ENCODE measurements around the gene SULT1A2. TPM values are rescaled to one million over a fixed set of nuclear protein-coding genes. Genes with fewer than 3 reads are reported as not detected.

Gene SULT1A2
- total RNA-seq, 1 donor from 2014 or later: not detected

DNA sequence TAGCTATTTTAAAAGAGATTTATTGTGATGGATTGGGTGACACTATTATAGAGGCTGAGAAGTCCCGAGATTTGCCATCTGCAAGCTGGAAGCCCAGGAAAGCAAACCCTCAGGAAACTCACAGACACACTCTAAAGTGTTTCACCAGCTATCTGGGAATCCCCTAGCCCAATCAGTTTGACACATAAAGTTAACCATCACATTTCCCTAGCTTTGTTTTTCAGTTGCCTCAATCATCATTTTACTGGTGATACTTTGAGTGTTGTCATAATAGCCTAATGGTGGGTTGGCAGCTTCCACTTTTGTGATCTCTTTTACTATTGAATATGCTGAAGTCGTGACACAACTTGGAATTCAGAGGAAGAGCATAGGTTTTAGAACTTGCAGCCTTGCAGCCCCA lies 41.3 kb downstream of the SULT1A2 start:
- Mint-ChIP-seq H3K9me3 (no peaks in the 10 kb centered on the region), H3K27ac (ENCODE audit: unreplicated experiment) (no peak overlapping the region), H3K36me3 (ENCODE audit: low read depth) (peaks cover 13% of the 10 kb centered on the region), H3K4me1 (peaks cover 23% of the 10 kb centered on the region), H3K4me3 (no peak overlapping the region), H3K27me3 (ENCODE audit: low read depth) (no peaks in the 10 kb centered on the region)
- no peak for DNase-seq (ENCODE audit: low read depth, low spot score)
- TF ChIP-seq, protein P1, sequence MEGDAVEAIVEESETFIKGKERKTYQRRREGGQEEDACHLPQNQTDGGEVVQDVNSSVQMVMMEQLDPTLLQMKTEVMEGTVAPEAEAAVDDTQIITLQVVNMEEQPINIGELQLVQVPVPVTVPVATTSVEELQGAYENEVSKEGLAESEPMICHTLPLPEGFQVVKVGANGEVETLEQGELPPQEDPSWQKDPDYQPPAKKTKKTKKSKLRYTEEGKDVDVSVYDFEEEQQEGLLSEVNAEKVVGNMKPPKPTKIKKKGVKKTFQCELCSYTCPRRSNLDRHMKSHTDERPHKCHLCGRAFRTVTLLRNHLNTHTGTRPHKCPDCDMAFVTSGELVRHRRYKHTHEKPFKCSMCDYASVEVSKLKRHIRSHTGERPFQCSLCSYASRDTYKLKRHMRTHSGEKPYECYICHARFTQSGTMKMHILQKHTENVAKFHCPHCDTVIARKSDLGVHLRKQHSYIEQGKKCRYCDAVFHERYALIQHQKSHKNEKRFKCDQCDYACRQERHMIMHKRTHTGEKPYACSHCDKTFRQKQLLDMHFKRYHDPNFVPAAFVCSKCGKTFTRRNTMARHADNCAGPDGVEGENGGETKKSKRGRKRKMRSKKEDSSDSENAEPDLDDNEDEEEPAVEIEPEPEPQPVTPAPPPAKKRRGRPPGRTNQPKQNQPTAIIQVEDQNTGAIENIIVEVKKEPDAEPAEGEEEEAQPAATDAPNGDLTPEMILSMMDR (conservative IDR thresholded peaks at IDR 0.05): no peak

DNA sequence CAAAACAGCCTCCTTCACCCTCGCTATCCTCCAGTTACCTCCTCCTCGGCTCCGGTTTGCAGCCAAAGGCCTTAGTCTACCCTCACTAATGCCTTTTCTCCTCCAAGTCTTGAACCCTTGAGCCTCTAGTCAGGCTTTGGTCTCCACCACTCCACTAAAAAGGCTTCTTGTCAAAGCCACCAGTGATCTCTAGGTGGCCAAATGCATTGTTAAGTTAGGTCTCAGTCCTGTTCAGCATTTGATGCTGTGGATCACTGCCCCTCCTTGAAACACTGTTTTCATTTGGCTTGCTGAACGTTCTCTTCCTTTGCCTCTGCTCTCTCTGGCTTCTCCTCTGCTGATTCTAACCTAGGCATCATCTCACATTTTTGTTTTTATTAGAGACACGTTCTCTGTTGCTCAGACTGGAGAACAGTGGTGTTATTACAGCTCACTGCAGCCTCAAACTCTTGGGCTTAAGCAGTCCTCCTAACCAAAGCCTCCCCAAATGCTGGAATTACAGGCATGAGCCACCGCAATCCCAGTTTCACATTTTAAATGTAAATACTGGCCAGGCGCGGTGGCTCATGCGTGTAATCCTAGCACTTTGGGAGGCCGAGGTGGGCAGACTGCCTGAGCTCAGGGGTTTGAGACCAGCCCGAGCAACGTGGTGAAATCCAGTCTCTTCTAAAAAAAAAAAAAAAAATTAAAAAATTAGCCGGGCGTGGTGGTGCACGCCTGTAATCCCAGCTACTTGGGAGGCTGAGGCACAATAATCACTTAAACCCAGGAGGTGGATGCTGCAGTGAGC lies 42.0 kb downstream of the SULT1A2 start:
- H3K27ac Mint-ChIP-seq (ENCODE audit: unreplicated experiment): no peak overlapping the region
- no peaks in the 10 kb centered on the region for H3K9me3 Mint-ChIP-seq
- TF ChIP-seq, protein P1 (conservative IDR thresholded peaks at IDR 0.05): no peak
- peak overlapping the region; percentile 87 for H3K4me3 Mint-ChIP-seq
- no peaks in the 10 kb centered on the region for H3K27me3 Mint-ChIP-seq (ENCODE audit: low read depth)
- peaks cover 13% of the 10 kb centered on the region for H3K36me3 Mint-ChIP-seq (ENCODE audit: low read depth)
- peaks cover 23% of the 10 kb centered on the region for H3K4me1 Mint-ChIP-seq
- no peak for DNase-seq (ENCODE audit: low read depth, low spot score)

DNA sequence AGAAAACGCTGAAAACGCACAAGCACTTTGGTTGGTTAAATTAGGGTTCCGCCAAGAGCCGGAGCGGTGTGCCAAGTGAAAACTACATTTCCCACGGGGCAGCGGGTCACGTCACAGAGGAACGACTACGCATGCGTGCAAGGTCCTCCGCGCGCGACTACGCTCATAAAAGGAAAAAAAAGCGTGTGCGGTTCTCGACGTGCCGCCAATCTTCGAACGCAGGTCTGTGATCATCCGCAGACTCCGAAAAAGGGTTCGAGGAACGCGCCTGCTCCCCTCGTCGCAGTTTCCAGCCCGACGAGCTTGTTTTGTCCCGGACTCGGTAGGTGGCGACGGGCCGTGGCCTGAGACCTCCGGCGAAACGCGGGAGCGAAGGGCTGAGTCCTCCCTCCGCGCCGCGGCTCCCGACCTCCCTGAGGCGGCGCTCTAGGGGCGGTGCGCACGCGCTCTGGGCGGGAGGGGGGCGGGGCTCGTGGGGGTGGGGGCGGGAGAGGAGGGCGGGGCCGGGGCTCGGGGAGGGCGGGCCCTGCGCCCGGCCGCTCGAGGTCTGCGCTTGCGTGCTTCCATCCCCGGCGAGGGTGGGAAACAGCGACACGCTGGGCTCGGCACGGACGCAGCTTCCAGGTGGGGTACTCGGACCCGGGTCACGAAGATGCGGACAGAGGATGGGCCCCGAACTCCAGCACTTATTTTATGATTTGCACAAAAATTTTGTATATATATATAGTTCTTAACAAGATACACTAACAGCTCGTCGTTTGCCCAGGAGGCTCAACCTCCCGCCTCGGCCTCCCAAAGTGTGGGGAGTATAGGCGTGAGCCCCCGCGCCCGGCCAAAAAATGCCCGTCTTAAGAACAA lies 42.8 kb downstream of the SULT1A2 start, which contains the start of gene SGF29:
Gene SGF29 (plus strand): TSS at position 145 of the 858 bp plus-strand sequence. CDS start 27,150 bp downstream, outside the sequence.
- H3K9me3 Mint-ChIP-seq: no peaks in the 10 kb centered on the region
- H3K27ac Mint-ChIP-seq (ENCODE audit: unreplicated experiment): peak within 1 kb of the TSS; percentile 99
- H3K4me1 Mint-ChIP-seq: peaks cover 28% of the 10 kb centered on the region
- peaks cover 10% of the 10 kb centered on the region for H3K36me3 Mint-ChIP-seq (ENCODE audit: low read depth)
- peak; percentile 80 for DNase-seq (ENCODE audit: low read depth, low spot score)
- H3K4me3 Mint-ChIP-seq: peak within 1 kb of the TSS; percentile 97
- TF ChIP-seq, protein P1 (conservative IDR thresholded peaks at IDR 0.05): no peak
- H3K27me3 Mint-ChIP-seq (ENCODE audit: low read depth): peaks cover 4% of the 10 kb centered on the region

DNA sequence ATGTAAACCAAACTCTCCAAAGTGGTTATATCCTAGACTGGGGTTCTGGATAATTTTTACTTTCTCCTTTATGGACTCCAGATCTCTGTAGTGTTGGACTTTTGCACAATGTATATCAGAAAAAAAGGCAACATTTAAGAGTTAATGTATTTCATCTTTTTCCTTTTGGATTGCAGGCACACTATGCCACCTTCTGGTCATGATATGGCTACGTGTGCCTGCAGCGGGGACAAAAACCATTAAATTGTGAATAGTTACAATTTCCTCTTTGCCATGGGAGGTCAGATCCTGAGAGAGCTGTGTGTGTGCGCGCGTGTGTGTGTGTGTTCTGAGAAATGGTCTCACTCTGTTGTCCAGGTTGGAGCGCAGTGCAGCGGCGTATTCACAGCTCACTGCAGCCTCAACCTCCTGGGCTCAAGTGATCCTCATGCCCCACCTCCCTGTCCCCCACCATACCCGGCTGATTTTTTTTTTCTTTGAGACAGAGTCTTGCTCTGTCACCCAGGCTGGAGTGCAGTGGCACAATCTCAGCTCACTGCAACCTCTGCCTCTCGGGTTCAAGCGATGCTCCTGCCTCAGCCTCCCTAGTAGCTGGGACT lies 47.5 kb downstream of the SULT1A2 start:
- TF ChIP-seq, protein P1 (conservative IDR thresholded peaks at IDR 0.05): peak; percentile 68
- Mint-ChIP-seq H3K9me3 (no peaks in the 10 kb centered on the region), H3K36me3 (ENCODE audit: low read depth) (no peaks in the 10 kb centered on the region), H3K27ac (ENCODE audit: unreplicated experiment) (peak overlapping the region; percentile 57), H3K4me3 (peak overlapping the region; percentile 31), H3K4me1 (peaks cover 9% of the 10 kb centered on the region), H3K27me3 (ENCODE audit: low read depth) (peaks cover 18% of the 10 kb centered on the region)
- DNase-seq (ENCODE audit: low read depth, low spot score): no peak

DNA sequence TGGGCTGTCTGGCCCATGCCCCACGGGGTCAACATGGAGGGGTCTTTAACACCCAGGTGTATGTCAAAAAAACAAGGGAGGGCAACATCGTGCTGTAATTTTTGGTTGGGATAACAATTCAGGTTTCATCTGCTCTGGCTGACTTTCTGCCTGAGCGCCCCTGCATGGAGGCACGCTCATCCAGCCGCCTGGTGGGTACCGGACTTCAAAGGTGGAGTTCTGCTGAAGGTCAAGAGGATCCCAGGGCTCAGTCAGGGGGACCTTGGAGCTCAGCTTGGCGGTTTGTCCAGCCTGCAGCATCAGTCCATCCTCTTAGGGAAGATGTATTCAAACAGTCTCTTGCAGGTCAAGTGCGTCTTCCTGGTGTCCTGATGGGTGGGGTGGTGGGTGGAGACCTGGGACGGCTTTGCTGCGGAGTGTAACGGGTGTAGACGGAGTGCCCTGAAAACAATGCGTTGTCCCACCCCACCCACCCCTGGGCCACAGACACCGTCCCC lies 48.5 kb downstream of the SULT1A2 start:
- Mint-ChIP-seq H3K36me3 (ENCODE audit: low read depth) (no peaks in the 10 kb centered on the region), H3K4me3 (no peak overlapping the region), H3K27me3 (ENCODE audit: low read depth) (peaks cover 18% of the 10 kb centered on the region), H3K27ac (ENCODE audit: unreplicated experiment) (no peak overlapping the region), H3K4me1 (peaks cover 4% of the 10 kb centered on the region), H3K9me3 (no peaks in the 10 kb centered on the region)
- no peak for DNase-seq (ENCODE audit: low read depth, low spot score)
- TF ChIP-seq, protein P1 (conservative IDR thresholded peaks at IDR 0.05): no peak

Measured in neural crest cell (in vitro differentiated cells).